Measurements from ENCODE around the gene MED4.

The MED4 gene

GRCh38 chr13:48126944-48127830 lies 32.3 kb upstream of the MED4 start:
- DNase-seq (ENCODE audit: low read depth), result peak; percentile 76
- peak; percentile 83 for TF ChIP-seq CTCF (conservative IDR thresholded peaks at IDR 0.05; ENCODE audit: low read length)
- no peak overlapping the region for H3K4me3 ChIP-seq (ENCODE audit: low read length)

- H3K4me3 ChIP-seq (ENCODE audit: low read length), result no peak overlapping the region
- peak; percentile 43 for DNase-seq (ENCODE audit: low read depth)
- no peak for TF ChIP-seq CTCF (conservative IDR thresholded peaks at IDR 0.05; ENCODE audit: low read length)
These were observed 30.9 kb upstream of the MED4 start for GRCh38 chr13:48125794-48126228.

GRCh38 chr13:48123812-48124211 lies 28.9 kb upstream of the MED4 start:
- TF ChIP-seq CTCF (conservative IDR thresholded peaks at IDR 0.05; ENCODE audit: low read length), result no peak
- no peak for DNase-seq (ENCODE audit: low read depth)
- no peak overlapping the region for H3K4me3 ChIP-seq (ENCODE audit: low read length)

- no peak for DNase-seq (ENCODE audit: low read depth)
- H3K4me3 ChIP-seq (ENCODE audit: low read length), result no peak overlapping the region
- no peak for TF ChIP-seq CTCF (conservative IDR thresholded peaks at IDR 0.05; ENCODE audit: low read length)
These were observed 26.8 kb upstream of the MED4 start for GRCh38 chr13:48121733-48122132.

GRCh38 chr13:48120241-48120640 lies 25.3 kb upstream of the MED4 start:
- no peak for DNase-seq (ENCODE audit: low read depth)
- H3K4me3 ChIP-seq (ENCODE audit: low read length), result no peak overlapping the region
- TF ChIP-seq CTCF (conservative IDR thresholded peaks at IDR 0.05; ENCODE audit: low read length), result no peak

- no peak for TF ChIP-seq CTCF (conservative IDR thresholded peaks at IDR 0.05; ENCODE audit: low read length)
- H3K4me3 ChIP-seq (ENCODE audit: low read length), result no peak overlapping the region
- DNase-seq (ENCODE audit: low read depth), result no peak
These were observed 23.1 kb upstream of the MED4 start for GRCh38 chr13:48118030-48118429.

GRCh38 chr13:48116808-48117207 lies 21.9 kb upstream of the MED4 start:
- no peak overlapping the region for H3K4me3 ChIP-seq (ENCODE audit: low read length)
- TF ChIP-seq CTCF (conservative IDR thresholded peaks at IDR 0.05; ENCODE audit: low read length), result no peak
- no peak for DNase-seq (ENCODE audit: low read depth)

All from AG10803 (cell line).